Gastrocnemius medialis (tissue), 4 donors: Measurements from ENCODE around the gene PAK6. TPM values are rescaled to one million over a fixed set of nuclear protein-coding genes. Genes with fewer than 3 reads are reported as not detected.
A peak's percentile ranks its signal among the peaks of the same experiment; 100 is the strongest.

Experiments used
- ATAC-seq, 2 donors: fragments of 150-250 bp; one replicate each; pipeline ENCODE4 v1.9.1; 2016
- DNase-seq, 2 donors: peaks; one replicate each; pipeline ENCODE4 v3.0.0-alpha.2; 2019
- H3K27ac ChIP-seq, 4 donors: fragments of 200-600 bp; sonication (generic); 1 replicate in 1 of 4; 2 replicates in 3 of 4; pipeline ENCODE4 v1.5.1; 2016 to 2018; ENCODE audit warnings: mild to moderate bottlenecking in 2 of 4, moderate library complexity in 1 of 4
- H3K27me3 ChIP-seq, 3 donors: fragments of 200-600 bp; sonication (generic) in 2 of 3; 1 replicate in 1 of 3; 2 replicates in 2 of 3; pipeline versions ENCODE4 v1.5.1 to v1.6.0; 2016 to 2019; ENCODE audit warnings: mild to moderate bottlenecking in 1 of 3, moderate library complexity in 1 of 3
- H3K36me3 ChIP-seq, 2 donors: fragments of 200-600 bp; sonication (generic) in 1 of 2; one replicate each; pipeline ENCODE4 v1.5.1; 2017 to 2018
- H3K4me1 ChIP-seq, 2 donors: fragments of 200-600 bp; sonication (generic) in 1 of 2; one replicate each; pipeline ENCODE4 v1.5.1; 2016 to 2017; ENCODE audit warnings: mild to moderate bottlenecking in 2 of 2
- H3K4me3 ChIP-seq, 4 donors: fragments of 200-600 bp; sonication (generic) in 3 of 4; 1 replicate in 1 of 4; 2 replicates in 3 of 4; pipeline ENCODE4 v1.5.1; 2016 to 2019; ENCODE audit warnings: mild to moderate bottlenecking in 2 of 4
- H3K9me3 ChIP-seq, 3 donors: fragments of 200-600 bp; sonication (generic) in 2 of 3; 1 replicate in 1 of 3; 2 replicates in 2 of 3; pipeline ENCODE4 v1.5.1; 2016 to 2019
- CTCF ChIP-seq, 5 experiments: fragments of 450-650 bp in 3 of 5; fragments of 200-600 bp in 2 of 5; sonication (generic) in 2 of 5; IDR thresholded peaks in 4 of 5; conservative IDR thresholded peaks in 1 of 5; 1 replicate in 4 of 5; 2 replicates in 1 of 5; pipeline ENCODE4 v1.5.1; 2016 to 2019; ENCODE audit warnings: antibody characterized with exemption in 5 of 5, mild to moderate bottlenecking in 3 of 5, moderate library complexity in 3 of 5
- POLR2A ChIP-seq, 2 donors: fragments of 450-650 bp; IDR thresholded peaks; one replicate each; pipeline ENCODE4 v1.6.1; 2017; ENCODE audit warnings: antibody characterized with exemption in 2 of 2, mild to moderate bottlenecking in 2 of 2, moderate library complexity in 2 of 2
- in situ Hi-C, 4 donors: fragments of 200-750 bp; cut with MboI; loops; one replicate each; pipeline versions ENCODE4 v1.15.0 to v1.8.0; 2017; ENCODE audit warnings: low sequenced_read_pairs in 4 of 4
- intact Hi-C: fragments of 100-400 bp; cut with DNase I; formaldehyde crosslinking; loops from one replicate; pipeline ENCODE4 v1.15.1; 2023; ENCODE audit warnings: low total_unique reads
- total RNA-seq, 4 donors: library from RNA; depleted of rRNA; stranded (reverse); fragments of >200 nt; gene quantifications; one replicate each; pipeline versions ENCODE4 v1.1.0 to v1.2.3, GENCODE V29; 2016

Gene PAK6
- total RNA-seq, 4 donors from 2014 or later: 1.4 to 2.2 (median 1.5) TPM; not detected in 1

DNA sequence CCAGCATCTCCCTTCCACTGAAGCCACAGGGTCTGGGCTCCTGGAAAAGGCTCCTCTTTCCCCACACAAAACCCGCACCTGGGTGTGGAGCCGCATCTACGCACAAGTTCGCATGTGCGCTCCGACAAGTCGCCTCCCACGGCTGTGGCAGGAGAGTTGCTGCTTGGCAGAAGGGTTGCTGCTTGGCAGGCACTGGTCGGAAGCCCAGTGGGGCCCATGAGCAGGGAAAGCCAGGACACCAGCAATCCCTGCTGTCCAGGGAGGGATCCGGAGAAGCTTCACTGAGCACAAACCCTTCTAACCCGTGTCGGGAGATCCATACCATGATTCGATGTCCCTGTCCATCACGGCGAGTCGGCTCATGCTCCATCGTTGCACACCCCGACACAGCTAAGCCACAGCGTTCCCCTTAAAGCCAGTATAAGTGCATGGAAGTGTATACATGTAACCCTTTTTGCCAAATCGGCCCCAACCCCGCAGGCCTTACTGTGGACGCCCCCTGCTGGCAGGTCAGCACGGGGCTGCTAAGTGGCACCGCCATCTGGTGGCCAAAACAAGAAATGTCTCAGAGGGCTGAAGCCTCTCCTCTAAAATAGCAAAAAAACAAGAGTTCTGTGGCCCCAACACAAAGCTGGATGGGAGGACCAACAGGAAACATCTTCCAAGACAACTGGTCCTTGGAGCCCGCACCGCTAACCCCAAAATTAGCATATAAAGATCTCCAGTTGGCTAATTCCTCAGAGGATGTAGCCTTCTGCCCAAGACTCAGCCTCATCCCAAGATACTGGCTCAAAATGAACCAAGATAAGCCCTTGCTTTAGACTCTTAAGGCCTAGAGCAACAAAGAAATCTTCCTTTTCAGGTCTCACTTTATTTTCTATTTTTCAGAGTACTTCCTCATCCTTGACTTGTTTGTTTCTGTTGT lies 35.7 kb downstream of the PAK6 start:
- Histone ChIP-seq H3K36me3 (no peaks in the 10 kb centered on the region), H3K27me3 (peaks cover 7 to 15% (median 10%) of the 10 kb centered on the region in 3 donors), H3K9me3 (no peaks in the 10 kb centered on the region), H3K27ac (no peak overlapping the region), H3K4me3 (no peak overlapping the region), H3K4me1 (peaks cover 2% of the 10 kb centered on the region in 2 donors)
- TF ChIP-seq CTCF (IDR thresholded peaks at IDR 0.05 in 4 of 5, conservative IDR thresholded peaks at IDR 0.05 in 1 of 5) (peak; percentile 99 to 100 (median 100)), POLR2A (IDR thresholded peaks at IDR 0.05) (no peak)
- intact Hi-C loops (loop anchor here (1.0 to 10.0 kb wide), 3 partner anchors 57 to 490 kb away; partner anchors contain the start of gene FSIP1), in situ Hi-C loops (loop anchor here (5.0 to 10.0 kb wide), 7 partner anchors 52 to 232 kb away; no protein-coding TSS in a partner anchor)
- peak; percentile 36 to 64 for DNase-seq
- peak; percentile 75 to 76 for ATAC-seq

DNA sequence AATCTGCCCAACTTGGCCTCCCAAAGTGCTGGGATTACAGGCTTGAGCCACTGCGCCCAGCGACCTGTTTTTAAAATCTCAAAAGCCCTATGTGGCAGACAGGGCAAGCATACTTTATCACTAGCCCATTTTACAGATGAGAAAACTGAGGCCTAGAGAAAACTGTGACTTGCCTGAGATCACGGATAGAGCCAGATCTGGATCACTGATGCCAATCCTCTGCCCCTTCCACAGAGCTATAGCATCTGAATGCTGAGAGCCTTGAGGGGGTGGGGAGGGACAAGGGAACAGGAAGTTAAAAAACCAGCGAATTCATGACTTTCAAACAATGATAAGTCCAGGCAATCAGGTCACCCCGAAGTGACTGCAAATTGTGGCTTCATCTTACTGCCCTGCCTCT lies 36.7 kb downstream of the PAK6 start:
- Histone ChIP-seq H3K27ac (no peak overlapping the region), H3K4me1 (peaks cover 3 to 6% of the 10 kb centered on the region in 2 donors), H3K27me3 (peaks cover 16 to 24% (median 19%) of the 10 kb centered on the region in 3 donors), H3K36me3 (no peaks in the 10 kb centered on the region), H3K9me3 (no peaks in the 10 kb centered on the region), H3K4me3 (no peak overlapping the region)
- in situ Hi-C loops: loop anchor here in 3 of 4 donors (5.0 to 10.0 kb wide), 3 partner anchors 147 to 231 kb away; no protein-coding TSS in a partner anchor
- ATAC-seq (no peak), DNase-seq (no peak)
- TF ChIP-seq CTCF (IDR thresholded peaks at IDR 0.05 in 4 of 5, conservative IDR thresholded peaks at IDR 0.05 in 1 of 5): no peak
- TF ChIP-seq POLR2A (IDR thresholded peaks at IDR 0.05): no peak
- intact Hi-C loops: loop anchor here (10.0 kb wide), 1 partner anchor 491 kb away; the partner anchor contains the start of gene FSIP1

DNA sequence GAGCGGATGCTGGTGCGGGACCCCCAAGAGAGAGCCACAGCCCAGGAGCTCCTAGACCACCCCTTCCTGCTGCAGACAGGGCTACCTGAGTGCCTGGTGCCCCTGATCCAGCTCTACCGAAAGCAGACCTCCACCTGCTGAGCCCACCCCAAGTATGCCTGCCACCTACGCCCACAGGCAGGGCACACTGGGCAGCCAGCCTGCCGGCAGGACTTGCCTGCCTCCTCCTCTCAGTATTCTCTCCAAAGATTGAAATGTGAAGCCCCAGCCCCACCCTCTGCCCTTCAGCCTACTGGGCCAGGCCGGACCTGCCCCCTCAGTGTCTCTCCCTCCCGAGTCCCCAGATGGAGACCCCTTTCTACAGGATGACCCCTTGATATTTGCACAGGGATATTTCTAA lies 37.1 kb downstream of the PAK6 start:
- intact Hi-C loops (loop anchor here (10.0 kb wide), 1 partner anchor 491 kb away; the partner anchor contains the start of gene FSIP1), in situ Hi-C loops (loop anchor here in 3 of 4 donors (5.0 to 10.0 kb wide), 3 partner anchors 146 to 231 kb away; no protein-coding TSS in a partner anchor)
- peaks cover 20 to 28% (median 23%) of the 10 kb centered on the region in 3 donors for H3K27me3 ChIP-seq
- no peaks in the 10 kb centered on the region for H3K36me3 ChIP-seq
- peaks cover 3 to 6% of the 10 kb centered on the region in 2 donors for H3K4me1 ChIP-seq
- H3K4me3 ChIP-seq: no peak overlapping the region
- H3K9me3 ChIP-seq: no peaks in the 10 kb centered on the region
- no peak for TF ChIP-seq POLR2A (IDR thresholded peaks at IDR 0.05)
- TF ChIP-seq CTCF (IDR thresholded peaks at IDR 0.05 in 4 of 5, conservative IDR thresholded peaks at IDR 0.05 in 1 of 5): no peak
- ATAC-seq (no peak), DNase-seq (no peak)
- H3K27ac ChIP-seq: no peak overlapping the region

- intact Hi-C loops: loop anchor here (10.0 kb wide), 1 partner anchor 492 kb away; the partner anchor contains the start of gene FSIP1
- no peak for ATAC-seq
- peaks cover 3 to 6% of the 10 kb centered on the region in 2 donors for H3K4me1 ChIP-seq
- H3K4me3 ChIP-seq: no peak overlapping the region
- no peak for TF ChIP-seq POLR2A (IDR thresholded peaks at IDR 0.05)
- no peak for TF ChIP-seq CTCF (IDR thresholded peaks at IDR 0.05 in 4 of 5, conservative IDR thresholded peaks at IDR 0.05 in 1 of 5)
- in situ Hi-C loops: loop anchor here in 3 of 4 donors (5.0 to 10.0 kb wide), 3 partner anchors 145 to 232 kb away; no protein-coding TSS in a partner anchor
- DNase-seq: no peak
- peaks cover 30 to 36% (median 31%) of the 10 kb centered on the region in 3 donors for H3K27me3 ChIP-seq
- H3K36me3 ChIP-seq: no peaks in the 10 kb centered on the region
- H3K9me3 ChIP-seq: no peaks in the 10 kb centered on the region
- H3K27ac ChIP-seq: no peak overlapping the region
Observed at GRCh38 chr15:40276927-40277326, 38.1 kb downstream of the PAK6 start.
